GM10266 (cell line): Measurements from ENCODE around the gene HS6ST2.
"Not testable (repeated sequence)": the region's sequence is repeated elsewhere in the genome, so short reads cannot be mapped to it uniquely, and the experiment has no call there.

Experiments used
- DNase-seq: peaks from one replicate; pipeline ENCODE4 v3.0.0; 2012; ENCODE audit errors: extremely low spot score
- TF ChIP-seq, protein P1 (sequence below): IDR thresholded peaks from 2 replicates; pipeline ENCODE4 v1.5.1; 2012; ENCODE audit warnings: mild to moderate bottlenecking, low read depth; ENCODE audit not compliant: control insufficient read depth, insufficient read depth; ENCODE audit errors: missing control alignments

The HS6ST2 gene

GRCh38 chrX:132900633-132901293 lies 57.7 kb downstream of the HS6ST2 start:
- DNase-seq, result no peak
- TF ChIP-seq, protein P1, sequence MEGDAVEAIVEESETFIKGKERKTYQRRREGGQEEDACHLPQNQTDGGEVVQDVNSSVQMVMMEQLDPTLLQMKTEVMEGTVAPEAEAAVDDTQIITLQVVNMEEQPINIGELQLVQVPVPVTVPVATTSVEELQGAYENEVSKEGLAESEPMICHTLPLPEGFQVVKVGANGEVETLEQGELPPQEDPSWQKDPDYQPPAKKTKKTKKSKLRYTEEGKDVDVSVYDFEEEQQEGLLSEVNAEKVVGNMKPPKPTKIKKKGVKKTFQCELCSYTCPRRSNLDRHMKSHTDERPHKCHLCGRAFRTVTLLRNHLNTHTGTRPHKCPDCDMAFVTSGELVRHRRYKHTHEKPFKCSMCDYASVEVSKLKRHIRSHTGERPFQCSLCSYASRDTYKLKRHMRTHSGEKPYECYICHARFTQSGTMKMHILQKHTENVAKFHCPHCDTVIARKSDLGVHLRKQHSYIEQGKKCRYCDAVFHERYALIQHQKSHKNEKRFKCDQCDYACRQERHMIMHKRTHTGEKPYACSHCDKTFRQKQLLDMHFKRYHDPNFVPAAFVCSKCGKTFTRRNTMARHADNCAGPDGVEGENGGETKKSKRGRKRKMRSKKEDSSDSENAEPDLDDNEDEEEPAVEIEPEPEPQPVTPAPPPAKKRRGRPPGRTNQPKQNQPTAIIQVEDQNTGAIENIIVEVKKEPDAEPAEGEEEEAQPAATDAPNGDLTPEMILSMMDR, result no peak

- no peak for DNase-seq
- TF ChIP-seq, protein P1, result no peak
Measured at GRCh38 chrX:132887569-132887968, 70.9 kb downstream of the HS6ST2 start.

DNA sequence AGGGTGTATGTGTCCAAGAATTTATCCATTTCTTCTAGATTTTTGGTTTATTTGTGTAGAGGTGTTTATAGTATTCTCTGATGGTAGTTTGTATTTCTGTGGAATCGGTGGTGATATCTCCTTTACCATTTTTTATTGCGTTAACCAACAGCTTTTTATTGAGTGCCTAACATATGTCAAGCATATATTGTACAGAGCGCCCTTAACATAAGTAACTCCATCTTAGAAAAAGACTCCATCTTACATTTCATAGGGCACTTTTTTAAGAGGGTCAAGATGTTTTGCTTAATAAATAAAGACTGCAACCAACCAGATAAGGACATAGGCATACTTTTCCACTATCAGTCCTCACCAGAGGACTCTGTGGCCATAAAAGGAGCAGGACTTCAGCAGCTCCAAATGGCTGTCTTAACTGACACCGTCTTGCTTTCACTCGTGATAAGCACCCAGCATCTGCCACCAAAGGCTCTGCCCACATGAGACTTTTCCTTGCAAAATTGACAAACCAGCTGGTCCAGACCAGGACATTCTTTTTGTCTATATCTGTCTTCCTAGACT lies 75.0 kb downstream of the HS6ST2 start:
- DNase-seq, result no peak
- TF ChIP-seq, protein P1, result no peak

- DNase-seq, result not testable (repeated sequence)
Measured at GRCh38 chrX:132880753-132881152, 77.7 kb downstream of the HS6ST2 start.

- no peak for DNase-seq
- TF ChIP-seq, protein P1, result no peak
Measured at GRCh38 chrX:132877954-132878536, 80.4 kb downstream of the HS6ST2 start.

DNA sequence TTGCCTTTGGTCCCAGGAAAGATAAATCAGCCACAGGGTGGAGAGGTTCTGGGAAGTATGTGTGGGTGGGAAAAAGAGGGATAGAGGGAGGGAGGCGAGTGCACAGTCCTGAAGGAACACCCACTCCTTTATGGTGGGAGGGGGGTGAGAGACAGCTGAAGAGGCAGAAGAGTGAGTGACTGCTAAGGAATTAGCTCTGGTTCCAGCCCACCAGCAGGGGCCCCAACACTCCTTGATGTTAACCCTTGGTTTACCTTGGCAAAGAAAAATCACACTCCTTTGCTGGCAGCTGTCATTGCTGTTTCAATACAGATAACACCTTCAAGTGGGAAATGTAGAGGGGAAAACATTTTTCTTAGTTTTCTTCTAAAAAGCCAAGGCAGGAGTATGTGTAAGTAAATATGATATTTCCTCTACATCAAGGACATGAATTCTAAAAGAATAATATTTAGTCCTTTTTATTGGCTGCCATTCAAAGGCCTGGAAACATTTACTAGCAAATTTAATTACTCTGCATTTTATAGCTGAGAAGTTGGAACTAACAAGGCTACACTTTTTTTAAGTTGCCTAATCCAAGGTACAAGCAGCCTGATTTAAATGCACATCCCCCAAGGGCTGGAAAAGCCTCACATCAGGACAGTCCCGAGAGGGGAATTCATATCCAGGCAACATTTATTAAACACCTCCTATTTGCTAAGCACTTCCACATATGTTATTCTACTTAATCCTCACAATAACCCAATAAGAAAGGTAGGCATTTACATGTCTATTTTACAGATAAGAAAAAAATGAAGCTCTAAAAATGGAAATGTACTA lies 81.7 kb downstream of the HS6ST2 start:
- TF ChIP-seq, protein P1, result no peak
- DNase-seq, result no peak

DNA sequence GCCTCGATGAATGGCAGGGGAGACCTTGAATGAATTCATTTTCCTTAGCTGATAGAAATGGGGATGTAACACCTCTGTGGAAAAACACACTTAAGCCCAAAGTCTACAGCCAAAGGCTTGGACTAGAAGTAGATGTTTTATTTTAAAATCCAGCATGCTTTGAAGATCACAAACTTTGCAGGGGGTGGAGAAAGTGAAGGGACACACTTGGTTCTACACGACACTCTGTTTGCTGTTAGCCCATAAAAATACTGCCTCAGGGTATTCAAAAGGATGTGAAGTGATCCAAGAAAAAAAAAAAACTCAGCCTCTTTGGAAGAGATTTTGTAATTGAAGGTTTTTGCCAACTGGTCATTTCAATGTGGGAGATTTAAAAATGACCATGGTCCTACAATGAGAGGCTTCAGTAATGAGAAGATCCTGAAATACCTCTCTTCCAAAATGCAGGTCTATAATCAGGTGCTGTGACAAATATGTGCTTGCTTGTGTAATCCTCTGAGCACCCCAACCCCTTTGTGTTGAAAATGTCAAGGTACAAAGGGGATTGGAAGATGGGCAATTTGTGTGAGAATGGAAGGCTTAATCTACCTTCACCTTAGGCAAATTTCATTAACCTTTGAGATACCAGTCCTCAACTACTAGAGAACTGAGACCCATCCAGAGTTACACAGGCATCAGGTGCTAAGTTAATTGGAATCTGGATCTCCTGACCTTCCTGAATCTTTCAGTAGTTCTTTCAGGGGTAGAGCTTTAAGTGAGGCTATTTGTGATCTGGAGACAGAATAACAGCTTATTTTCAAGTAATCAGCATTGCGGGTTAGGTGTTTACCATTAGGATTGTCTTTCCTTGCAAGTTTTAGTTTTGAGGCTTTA lies 82.5 kb downstream of the HS6ST2 start:
- TF ChIP-seq, protein P1, result no peak
- no peak for DNase-seq
